Kidney (tissue), 14 donors: Measurements from ENCODE around the gene ADSS1. TPM values are rescaled to one million over a fixed set of nuclear protein-coding genes. Genes with fewer than 3 reads are reported as not detected.

Experiments
- DNase-seq, 5 donors: peaks; one replicate each; pipeline ENCODE4 v3.0.0-alpha.2; 2013 to 2020
- FAIRE-seq: peaks from 2 replicates; lab custom pipeline; 2012; peaks lifted over from hg19 to GRCh38; lab: Jason Lieb, UNC
- H3K27ac ChIP-seq, 2 donors: one replicate each; pipeline ENCODE4 v1.7.0; 2013; ENCODE audit warnings: low read depth in 2 of 2, low read length in 2 of 2, inconsistent platforms in 1 of 2
- H3K27me3 ChIP-seq: one replicate; pipeline ENCODE4 v1.7.1; 2013; ENCODE audit warnings: low read length, inconsistent platforms; ENCODE audit not compliant: control insufficient read depth, insufficient read depth
- H3K36me3 ChIP-seq, 3 donors: one replicate each; pipeline versions ENCODE4 v1.7.0 to v1.7.1; 2013; ENCODE audit warnings: low read length in 3 of 3, control low read depth in 1 of 3, inconsistent platforms in 1 of 3; ENCODE audit not compliant: insufficient read depth in 3 of 3, control insufficient read depth in 2 of 3
- H3K4me1 ChIP-seq, 3 donors: one replicate each; pipeline versions ENCODE4 v1.7.0 to v1.7.1; 2013; ENCODE audit warnings: low read length in 3 of 3, inconsistent platforms in 1 of 3, low read depth in 1 of 3; ENCODE audit not compliant: control insufficient read depth in 2 of 3, insufficient read depth in 2 of 3
- H3K4me3 ChIP-seq, 3 donors: one replicate each; pipeline versions ENCODE4 v1.7.0 to v1.8.1; 2013; ENCODE audit warnings: low read length in 3 of 3, control low read depth in 1 of 3, inconsistent platforms in 1 of 3
- H3K9ac ChIP-seq, 3 donors: one replicate each; pipeline versions ENCODE4 v1.7.0 to v1.7.1; 2013; ENCODE audit warnings: low read length in 3 of 3, control low read depth in 1 of 3, inconsistent platforms in 1 of 3
- H3K9me3 ChIP-seq, 3 donors: one replicate each; pipeline versions ENCODE4 v1.7.0 to v1.7.1; 2013; ENCODE audit warnings: low read length in 3 of 3, control low read depth in 1 of 3, inconsistent platforms in 1 of 3; ENCODE audit not compliant: control insufficient read depth in 2 of 3, insufficient read depth in 1 of 3
- CTCF ChIP-seq: IDR thresholded peaks from 3 replicates; pipeline ENCODE4 v1.5.1; 2012; ENCODE audit warnings: mild to moderate bottlenecking, moderate library complexity, borderline replicate concordance; ENCODE audit not compliant: insufficient read depth; ENCODE audit errors: extremely low read depth
- intact Hi-C: fragments of 100-400 bp; cut with DNase I; formaldehyde crosslinking; loops from one replicate; pipeline ENCODE4 v1.11.1; 2022
- polyA plus RNA-seq: library from polyadenylated mRNA; stranded (reverse); fragments of 350-450 nt; fragmentation: Illumina TruSeq; extraction: RNeasy Lipid Tissue Mini Kit (QIAGEN cat#74804); gene quantifications from one replicate; pipeline ENCODE4 v1.2.3, GENCODE V29; 2014; ENCODE audit warnings: low read depth, low replicate concordance; ENCODE audit not compliant: insufficient read depth
- total RNA-seq: library from RNA; stranded (reverse); fragmentation: NEBNext Ultra II Directional; extraction: Animal tissue kit (Norgen Biotek cat#: 25700); gene quantifications from one replicate; pipeline ENCODE4 v1.2.1, GENCODE V29; 2021
- donor health status: control.
- donor health status: control.
- donor health status: control.
- donor health status: control.
- donor health status: control.
- donor health status: DM: yes; HTN: yes; CAD: no.
- donor health status: Normal renal cell carcinoma (clear cell type).

The ADSS1 gene
- total and polyA plus RNA-seq, 2 donors from 2014 or later: 7.5 to 16.5 TPM

GRCh38 chr14:104717646-104718045, 6.4 kb upstream of the ADSS1 start:
- Histone ChIP-seq H3K4me1 (peaks cover 0 to 6% (median 6%) of the 10 kb centered on the region in 3 donors), H3K9ac (no peak overlapping the region), H3K9me3 (no peaks in the 10 kb centered on the region), H3K4me3 (no peak overlapping the region), H3K27ac (no peak overlapping the region), H3K27me3 (no peaks in the 10 kb centered on the region), H3K36me3 (peaks cover 0 to 4% (median 2%) of the 10 kb centered on the region in 3 donors)
- intact Hi-C loops: no loop called here
- peak in 3 of 5 donors; percentile 31 to 72 (median 57) for DNase-seq
- no peak for FAIRE-seq
- TF ChIP-seq CTCF: no peak

GRCh38 chr14:104718147-104718546, 5.9 kb upstream of the ADSS1 start:
- peaks cover 0 to 6% (median 6%) of the 10 kb centered on the region in 3 donors for H3K4me1 ChIP-seq
- H3K4me3 ChIP-seq: no peak overlapping the region
- DNase-seq: no peak
- no peak overlapping the region for H3K27ac ChIP-seq
- intact Hi-C loops: no loop called here
- no peaks in the 10 kb centered on the region for H3K27me3 ChIP-seq
- no peak overlapping the region for H3K9ac ChIP-seq
- peaks cover 0 to 3% (median 2%) of the 10 kb centered on the region in 3 donors for H3K36me3 ChIP-seq
- no peaks in the 10 kb centered on the region for H3K9me3 ChIP-seq
- no peak for FAIRE-seq
- no peak for TF ChIP-seq CTCF

- intact Hi-C loops: no loop called here
- no peak overlapping the region for H3K27ac ChIP-seq
- H3K27me3 ChIP-seq: no peaks in the 10 kb centered on the region
- FAIRE-seq (no peak), DNase-seq (no peak)
- peaks cover 0 to 3% (median 2%) of the 10 kb centered on the region in 3 donors for H3K36me3 ChIP-seq
- H3K9me3 ChIP-seq: no peaks in the 10 kb centered on the region
- peaks cover 0 to 9% (median 6%) of the 10 kb centered on the region in 3 donors for H3K4me1 ChIP-seq
- no peak for TF ChIP-seq CTCF
- H3K4me3 ChIP-seq: no peak overlapping the region
- H3K9ac ChIP-seq: no peak overlapping the region
These were observed 5.2 kb upstream of the ADSS1 start for GRCh38 chr14:104718871-104719270.

GRCh38 chr14:104719343-104719742, 4.7 kb upstream of the ADSS1 start:
- H3K4me3 ChIP-seq: no peak overlapping the region
- peaks cover 0 to 9% (median 6%) of the 10 kb centered on the region in 3 donors for H3K4me1 ChIP-seq
- H3K27ac ChIP-seq: no peak overlapping the region
- FAIRE-seq: no peak
- no peak overlapping the region for H3K9ac ChIP-seq
- H3K27me3 ChIP-seq: no peaks in the 10 kb centered on the region
- no peak for DNase-seq
- peaks cover 0 to 3% (median 2%) of the 10 kb centered on the region in 3 donors for H3K36me3 ChIP-seq
- intact Hi-C loops: no loop called here
- TF ChIP-seq CTCF: no peak
- no peaks in the 10 kb centered on the region for H3K9me3 ChIP-seq
